CD14-positive monocyte (primary cell): Measurements from ENCODE around the gene CENPK. TPM values are rescaled to one million over a fixed set of nuclear protein-coding genes. Genes with fewer than 3 reads are reported as not detected.

Source experiments
- DNase-seq, 3 donors: peaks; one replicate each; pipeline ENCODE4 v3.0.0-alpha.2; 2011 to 2022
- H2AFZ ChIP-seq: 2 replicates; pipeline ENCODE4 v1.6.0; 2012; ENCODE audit warnings: mild to moderate bottlenecking, low read depth, low read length, inconsistent platforms; ENCODE audit not compliant: insufficient read depth, poor library complexity, severe bottlenecking
- H3K27ac ChIP-seq, 2 donors: 1 replicate in 1 of 2; 2 replicates in 1 of 2; pipeline ENCODE4 v1.5.1; 2012 to 2013; ENCODE audit warnings: low read length in 2 of 2, control low read depth in 1 of 2, inconsistent platforms in 1 of 2, low read depth in 1 of 2, mild to moderate bottlenecking in 1 of 2
- H3K27me3 ChIP-seq, 2 donors: one replicate each; pipeline versions ENCODE4 v1.6.0 to v1.6.1; 2011 to 2013; ENCODE audit warnings: low read length in 2 of 2; ENCODE audit not compliant: control insufficient read depth in 2 of 2, insufficient read depth in 2 of 2
- H3K36me3 ChIP-seq, 2 donors: replicated peaks in 1 of 2; 1 replicate in 1 of 2; 2 replicates in 1 of 2; pipeline versions ENCODE4 v1.5.1 to v1.6.1; 2012 to 2013; ENCODE audit warnings: low read length in 2 of 2, control low read depth in 1 of 2, inconsistent platforms in 1 of 2, mild to moderate bottlenecking in 1 of 2; ENCODE audit not compliant: insufficient read depth in 2 of 2, control insufficient read depth in 1 of 2
- H3K4me1 ChIP-seq, 2 donors: 1 replicate in 1 of 2; 2 replicates in 1 of 2; pipeline versions ENCODE4 v1.5.1 to v1.6.1; 2012 to 2013; ENCODE audit warnings: low read length in 2 of 2, control low read depth in 1 of 2, inconsistent platforms in 1 of 2, mild to moderate bottlenecking in 1 of 2, moderate library complexity in 1 of 2; ENCODE audit not compliant: insufficient read depth in 2 of 2, control insufficient read depth in 1 of 2
- H3K4me2 ChIP-seq: replicated peaks from 2 replicates; pipeline ENCODE3; 2012; ENCODE audit warnings: low read length, moderate library complexity, mild to moderate bottlenecking; ENCODE audit not compliant: poor library complexity, severe bottlenecking; ENCODE audit errors: extremely low read depth
- H3K4me3 ChIP-seq, 3 experiments: fragments of 200-600 bp in 1 of 3; sonication (generic) in 1 of 3; replicated peaks in 1 of 3; 1 replicate in 2 of 3; 2 replicates in 1 of 3; pipeline ENCODE4 v1.5.1; 2011 to 2013; ENCODE audit warnings: low read length in 3 of 3, mild to moderate bottlenecking in 3 of 3, control low read depth in 2 of 3, low read depth in 2 of 3, inconsistent platforms in 1 of 3, moderate library complexity in 1 of 3
- H3K79me2 ChIP-seq: 2 replicates; pipeline ENCODE4 v1.6.0; 2012; ENCODE audit warnings: mild to moderate bottlenecking, control low read depth, inconsistent platforms, low read length, moderate library complexity; ENCODE audit not compliant: insufficient read depth
- H3K9ac ChIP-seq: 2 replicates; pipeline ENCODE4 v1.6.0; 2017; ENCODE audit warnings: low read length, mild to moderate bottlenecking; ENCODE audit not compliant: insufficient read depth, poor library complexity, severe bottlenecking
- H3K9me3 ChIP-seq, 2 donors: replicated peaks in 1 of 2; 1 replicate in 1 of 2; 2 replicates in 1 of 2; pipeline versions ENCODE4 v1.5.1 to v1.6.1; 2012 to 2013; ENCODE audit warnings: low read length in 2 of 2, control low read depth in 1 of 2; ENCODE audit not compliant: control insufficient read depth in 1 of 2, insufficient read depth in 1 of 2
- H4K20me1 ChIP-seq: 2 replicates; pipeline ENCODE4 v1.6.0; 2012; ENCODE audit warnings: mild to moderate bottlenecking, low read length, control low read depth, moderate library complexity; ENCODE audit not compliant: insufficient read depth
- H3K27ac Mint-ChIP-seq, 7 donors: one replicate each; pipeline ENCODE4 v1.8.0; 2020; ENCODE audit warnings: mild to moderate bottlenecking in 7 of 7, mixed read lengths in 7 of 7, moderate library complexity in 6 of 7, inconsistent platforms in 2 of 7
- H3K27me3 Mint-ChIP-seq, 3 donors: one replicate each; pipeline ENCODE4 v1.8.0; 2021 to 2022; ENCODE audit warnings: low read depth in 3 of 3, mild to moderate bottlenecking in 3 of 3, mixed read lengths in 3 of 3, moderate library complexity in 3 of 3, inconsistent platforms in 1 of 3
- H3K36me3 Mint-ChIP-seq, 2 donors: one replicate each; pipeline ENCODE4 v1.8.0; 2020; ENCODE audit warnings: mixed read lengths in 2 of 2, inconsistent platforms in 1 of 2, mild to moderate bottlenecking in 1 of 2
- H3K4me1 Mint-ChIP-seq: one replicate; pipeline ENCODE4 v1.8.0; 2020; ENCODE audit warnings: mild to moderate bottlenecking, mixed read lengths
- H3K4me3 Mint-ChIP-seq, 2 donors: one replicate each; pipeline ENCODE4 v1.8.0; 2020; ENCODE audit warnings: mild to moderate bottlenecking in 2 of 2, mixed read lengths in 2 of 2, moderate library complexity in 1 of 2
- H3K9me3 Mint-ChIP-seq, 7 donors: one replicate each; pipeline ENCODE4 v1.8.0; 2020 to 2022; ENCODE audit warnings: mixed read lengths in 7 of 7, mild to moderate bottlenecking in 6 of 7, moderate library complexity in 6 of 7, inconsistent platforms in 2 of 7
- whole genome bisulfite sequencing: methylation state at CpG from one replicate; pipeline ENCODE4 v1.1.5; 2013; ENCODE audit warnings: missing lambda C conversion rate; ENCODE audit not compliant: insufficient coverage; 5-methylcytosine and 5-hydroxymethylcytosine counted together
- intact Hi-C, 2 donors: fragments of 100-400 bp; cut with micrococcal nuclease; formaldehyde crosslinking; loops; one replicate each; pipeline versions ENCODE4 v1.15.0 to v1.15.1; 2023
- polyA plus RNA-seq, 3 donors: library from polyadenylated mRNA; depleted of rRNA in 1 of 3; unstranded in 2 of 3; stranded (reverse) in 1 of 3; fragments of 300-500 nt in 2 of 3; fragments of >200 nt in 1 of 3; fragmentation: Illumina TruSeq in 2 of 3; gene quantifications; 1 replicate in 2 of 3; 2 replicates in 1 of 3; pipeline ENCODE4 v1.2.3, GENCODE V29; 2012 to 2021
- TF ChIP-seq, protein P1 (sequence below): fragments of 200-600 bp; IDR thresholded peaks from one replicate; pipeline ENCODE4 v1.8.0; 2022; ENCODE audit warnings: antibody characterized with exemption, mild to moderate bottlenecking

Gene CENPK
- polyA plus RNA-seq, 3 donors: 0.27 to 1.8 (median 0.83) TPM

DNA sequence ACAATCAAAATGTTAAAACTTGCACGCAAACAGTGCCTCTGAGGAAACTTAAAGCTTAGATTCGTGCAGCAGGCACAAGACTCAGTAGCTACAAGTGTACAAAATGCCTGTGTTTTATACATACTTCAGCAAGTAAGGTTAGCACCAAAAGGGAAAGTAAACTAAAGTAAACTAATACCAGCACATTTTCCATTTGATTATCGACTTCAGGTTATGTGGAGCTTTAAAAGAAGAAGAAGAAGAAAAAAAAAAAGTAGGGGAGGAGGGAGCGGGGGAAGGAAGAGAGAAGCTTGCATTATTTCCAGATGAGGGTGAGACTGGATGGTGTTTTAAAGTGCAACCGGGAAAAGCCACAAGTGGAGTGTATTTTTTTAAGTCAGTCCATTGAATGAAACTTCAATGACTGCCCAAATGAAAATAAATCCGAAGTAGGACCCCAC, 80.7 kb downstream of the CENPK start:
- H3K27me3 Mint-ChIP-seq: peaks cover 4 to 9% (median 8%) of the 10 kb centered on the region in 3 donors
- no peaks in the 10 kb centered on the region for H3K36me3 Mint-ChIP-seq
- Histone ChIP-seq H3K4me2 (peak overlapping the region; percentile 94), H4K20me1 (no peaks in the 10 kb centered on the region), H3K79me2 (no peaks in the 10 kb centered on the region), H2AFZ (peak overlapping the region; percentile 81), H3K9me3 (no peaks in the 10 kb centered on the region), H3K27me3 (peaks cover 0 to 3% of the 10 kb centered on the region in 2 donors), H3K4me3 (peak overlapping the region; percentile 65 to 99 (median 90)), H3K4me1 (peaks cover 20 to 29% of the 10 kb centered on the region in 2 donors), H3K36me3 (no peaks in the 10 kb centered on the region), H3K27ac (peak overlapping the region in 1 of 2 donors; percentile 67), H3K9ac (peak overlapping the region; percentile 54)
- intact Hi-C loops: loop anchor here (5.0 to 10.0 kb wide), 3 partner anchors 378 to 670 kb away; no protein-coding TSS in a partner anchor
- H3K9me3 Mint-ChIP-seq: peaks cover 0 to 3% (median 0%) of the 10 kb centered on the region in 7 donors
- peak overlapping the region in 1 of 2 donors; percentile 95 for H3K4me3 Mint-ChIP-seq
- H3K27ac Mint-ChIP-seq: peak overlapping the region in 5 of 7 donors; percentile 38 to 85 (median 68)
- TF ChIP-seq, protein P1, sequence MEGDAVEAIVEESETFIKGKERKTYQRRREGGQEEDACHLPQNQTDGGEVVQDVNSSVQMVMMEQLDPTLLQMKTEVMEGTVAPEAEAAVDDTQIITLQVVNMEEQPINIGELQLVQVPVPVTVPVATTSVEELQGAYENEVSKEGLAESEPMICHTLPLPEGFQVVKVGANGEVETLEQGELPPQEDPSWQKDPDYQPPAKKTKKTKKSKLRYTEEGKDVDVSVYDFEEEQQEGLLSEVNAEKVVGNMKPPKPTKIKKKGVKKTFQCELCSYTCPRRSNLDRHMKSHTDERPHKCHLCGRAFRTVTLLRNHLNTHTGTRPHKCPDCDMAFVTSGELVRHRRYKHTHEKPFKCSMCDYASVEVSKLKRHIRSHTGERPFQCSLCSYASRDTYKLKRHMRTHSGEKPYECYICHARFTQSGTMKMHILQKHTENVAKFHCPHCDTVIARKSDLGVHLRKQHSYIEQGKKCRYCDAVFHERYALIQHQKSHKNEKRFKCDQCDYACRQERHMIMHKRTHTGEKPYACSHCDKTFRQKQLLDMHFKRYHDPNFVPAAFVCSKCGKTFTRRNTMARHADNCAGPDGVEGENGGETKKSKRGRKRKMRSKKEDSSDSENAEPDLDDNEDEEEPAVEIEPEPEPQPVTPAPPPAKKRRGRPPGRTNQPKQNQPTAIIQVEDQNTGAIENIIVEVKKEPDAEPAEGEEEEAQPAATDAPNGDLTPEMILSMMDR: no peak
- peaks cover 7% of the 10 kb centered on the region for H3K4me1 Mint-ChIP-seq
- no peak for DNase-seq
- WGBS: no CpG with 5 or more reads among the region's 6 CpGs

DNA sequence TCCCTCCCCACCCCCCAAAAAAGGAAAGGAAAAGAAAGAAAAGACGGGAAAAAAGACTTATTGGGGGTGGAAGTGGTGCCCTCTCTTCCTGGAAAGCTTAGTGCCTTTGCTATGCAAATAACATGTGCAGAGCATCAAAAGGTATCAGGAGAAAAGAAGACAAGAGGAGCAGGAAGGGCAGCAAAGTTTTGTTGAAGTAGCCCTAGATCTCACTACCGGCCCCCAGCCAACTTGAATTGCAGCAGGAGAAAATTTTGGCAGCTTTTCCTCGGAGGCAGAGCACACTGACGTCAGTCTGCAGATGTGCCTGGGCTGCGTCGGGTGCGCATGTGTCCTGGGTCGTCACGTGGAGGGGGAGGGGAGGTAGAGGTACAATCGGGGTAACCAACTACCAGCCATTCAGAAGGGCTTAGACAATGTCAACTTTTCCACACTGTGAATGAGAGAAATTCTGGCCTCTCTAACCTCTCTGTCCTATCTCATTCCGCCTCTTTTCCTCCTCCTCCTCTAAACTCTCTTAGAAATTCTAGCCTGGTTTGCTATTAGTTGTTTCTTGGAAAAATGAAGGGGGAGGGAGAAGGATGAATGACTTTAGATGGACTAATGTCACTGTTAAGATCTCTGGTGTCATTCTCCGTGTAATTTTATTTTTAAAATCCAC, 81.2 kb downstream of the CENPK start, which contains the start of gene ADAMTS6:
Gene ADAMTS6 (minus strand): TSS at position 286 of the 661 bp plus-strand sequence. CDS start 8,247 bp downstream, outside the sequence.
- Histone ChIP-seq H3K4me1 (peaks cover 20 to 29% of the 10 kb centered on the region in 2 donors), H3K27ac (peak within 1 kb of the TSS in 1 of 2 donors; percentile 67), H2AFZ (peak within 1 kb of the TSS; percentile 81), H3K9me3 (no peaks in the 10 kb centered on the region), H4K20me1 (no peaks in the 10 kb centered on the region), H3K4me3 (peak within 1 kb of the TSS; percentile 65 to 99 (median 90)), H3K79me2 (no peaks in the 10 kb centered on the region), H3K9ac (peak within 1 kb of the TSS; percentile 54), H3K36me3 (no peaks in the 10 kb centered on the region), H3K4me2 (peak within 1 kb of the TSS; percentile 94), H3K27me3 (peaks cover 0 to 3% of the 10 kb centered on the region in 2 donors)
- no peaks in the 10 kb centered on the region for H3K36me3 Mint-ChIP-seq
- peaks cover 0 to 3% (median 0%) of the 10 kb centered on the region in 7 donors for H3K9me3 Mint-ChIP-seq
- DNase-seq: peak; percentile 19 to 60 (median 33)
- peak within 1 kb of the TSS in 6 of 7 donors; percentile 38 to 85 (median 64) for H3K27ac Mint-ChIP-seq
- TF ChIP-seq, protein P1: no peak
- WGBS: 0% methylated on average over 1 of the region's 12 CpGs
- peak within 1 kb of the TSS in 1 of 2 donors; percentile 95 for H3K4me3 Mint-ChIP-seq
- peaks cover 2 to 9% (median 8%) of the 10 kb centered on the region in 3 donors for H3K27me3 Mint-ChIP-seq
- peaks cover 7% of the 10 kb centered on the region for H3K4me1 Mint-ChIP-seq
- intact Hi-C loops: loop anchor here (5.0 to 10.0 kb wide), 3 partner anchors 377 to 669 kb away; no protein-coding TSS in a partner anchor
